Ishikawa (cell line): Measurements from ENCODE around the gene ZMIZ1.

Source experiments
- EP300 ChIP-seq: IDR thresholded peaks from 2 replicates; pipeline ENCODE4 v1.6.1; 2012; ENCODE audit warnings: borderline replicate concordance
- REST ChIP-seq: IDR thresholded peaks from 2 replicates; pipeline ENCODE4 v1.6.1; 2012; ENCODE audit warnings: low read depth, mild to moderate bottlenecking
- YY1 ChIP-seq: IDR thresholded peaks from 2 replicates; pipeline ENCODE4 v1.6.1; 2012; ENCODE audit warnings: low read depth

- no peak for TF ChIP-seq YY1
- no peak for TF ChIP-seq EP300
- no peak for TF ChIP-seq REST
Measured at GRCh38 chr10:79183468-79183865, 114.7 kb downstream of the ZMIZ1 start.
